Measurements from ENCODE around the gene PLOD1. TPM values are rescaled to one million over a fixed set of nuclear protein-coding genes. Genes with fewer than 3 reads are reported as not detected.
"Not testable (repeated sequence)": the region's sequence is repeated elsewhere in the genome, so short reads cannot be mapped to it uniquely, and the experiment has no call there.

PLOD1 gene
- total and polyA plus RNA-seq, 4 donors: 28.9 to 95.9 (median 70.1) TPM

- DNase-seq; H3K36me3 ChIP-seq (ENCODE audit: control insufficient read depth in 1 of 2, insufficient read depth in 2 of 2, low read length in 1 of 2); ATAC-seq (ENCODE audit: low FRiP score); H3K4me1 ChIP-seq (ENCODE audit: control insufficient read depth in 1 of 2, insufficient read depth in 2 of 2, low read length in 2 of 2); H3K4me3 ChIP-seq (ENCODE audit: low read length in 2 of 2); H3K27ac ChIP-seq (ENCODE audit: low read depth in 1 of 2, low read length in 2 of 2); H3K27me3 ChIP-seq (ENCODE audit: control insufficient read depth in 1 of 2, insufficient read depth in 2 of 2, low read length in 1 of 2); H3K9me3 ChIP-seq (ENCODE audit: control insufficient read depth, low read length): not testable (repeated sequence)
- intact Hi-C loops (cut with DNase I): loop anchor here (1.0 to 5.0 kb wide), 2 partner anchors 53 to 57 kb away; no protein-coding TSS in a partner anchor
- 60 to 89% methylated on average over 1 of the region's 1 CpG for WGBS, 2 donors
Observed at GRCh38 chr1:11894501-11894900, 40.0 kb upstream of the PLOD1 start.

- H3K4me3 ChIP-seq (ENCODE audit: low read length in 2 of 2): no peak overlapping the region
- H3K4me1 ChIP-seq (ENCODE audit: control insufficient read depth in 1 of 2, insufficient read depth in 2 of 2, low read length in 2 of 2): no peaks in the 10 kb centered on the region
- 16 to 17% methylated on average over 37 to 38 of the region's 38 CpGs for WGBS, 2 donors
- ATAC-seq (ENCODE audit: low FRiP score) (no peak), DNase-seq (no peak)
- intact Hi-C loops (cut with DNase I): no loop called here
- no peak overlapping the region for H3K27ac ChIP-seq (ENCODE audit: low read depth in 1 of 2, low read length in 2 of 2)
- no peaks in the 10 kb centered on the region for H3K27me3 ChIP-seq (ENCODE audit: control insufficient read depth in 1 of 2, insufficient read depth in 2 of 2, low read length in 1 of 2)
- H3K36me3 ChIP-seq (ENCODE audit: control insufficient read depth in 1 of 2, insufficient read depth in 2 of 2, low read length in 1 of 2): no peaks in the 10 kb centered on the region
- no peaks in the 10 kb centered on the region for H3K9me3 ChIP-seq (ENCODE audit: control insufficient read depth, low read length)
Observed at GRCh38 chr1:11898086-11898785, 36.3 kb upstream of the PLOD1 start.

- Histone ChIP-seq H3K9me3 (ENCODE audit: control insufficient read depth, low read length) (no peaks in the 10 kb centered on the region), H3K4me1 (ENCODE audit: control insufficient read depth in 1 of 2, insufficient read depth in 2 of 2, low read length in 2 of 2) (no peaks in the 10 kb centered on the region), H3K27me3 (ENCODE audit: control insufficient read depth in 1 of 2, insufficient read depth in 2 of 2, low read length in 1 of 2) (no peaks in the 10 kb centered on the region), H3K36me3 (ENCODE audit: control insufficient read depth in 1 of 2, insufficient read depth in 2 of 2, low read length in 1 of 2) (no peaks in the 10 kb centered on the region), H3K27ac (ENCODE audit: low read depth in 1 of 2, low read length in 2 of 2) (no peak overlapping the region), H3K4me3 (ENCODE audit: low read length in 2 of 2) (no peak overlapping the region)
- WGBS, 2 donors: 11 to 14% methylated on average over 22 to 26 of the region's 26 CpGs
- no peak for ATAC-seq (ENCODE audit: low FRiP score)
- DNase-seq: no peak
- intact Hi-C loops (cut with DNase I): no loop called here
Observed at GRCh38 chr1:11898831-11899467, 35.6 kb upstream of the PLOD1 start.

- H3K4me1 ChIP-seq (ENCODE audit: control insufficient read depth in 1 of 2, insufficient read depth in 2 of 2, low read length in 2 of 2); H3K36me3 ChIP-seq (ENCODE audit: control insufficient read depth in 1 of 2, insufficient read depth in 2 of 2, low read length in 1 of 2); H3K27me3 ChIP-seq (ENCODE audit: control insufficient read depth in 1 of 2, insufficient read depth in 2 of 2, low read length in 1 of 2); ATAC-seq (ENCODE audit: low FRiP score); DNase-seq; H3K4me3 ChIP-seq (ENCODE audit: low read length in 2 of 2); H3K9me3 ChIP-seq (ENCODE audit: control insufficient read depth, low read length); H3K27ac ChIP-seq (ENCODE audit: low read depth in 1 of 2, low read length in 2 of 2); intact Hi-C loops (cut with DNase I): not testable (repeated sequence)
- 66 to 74% methylated on average over 9 of the region's 9 CpGs for WGBS, 2 donors
Observed at GRCh38 chr1:11901446-11901845, 33.1 kb upstream of the PLOD1 start.

GRCh38 chr1:11903210-11903609 lies 31.3 kb upstream of the PLOD1 start:
- 92 to 97% methylated on average over 1 of the region's 1 CpG for WGBS, 2 donors
- Histone ChIP-seq H3K4me1 (ENCODE audit: control insufficient read depth in 1 of 2, insufficient read depth in 2 of 2, low read length in 2 of 2) (no peaks in the 10 kb centered on the region), H3K9me3 (ENCODE audit: control insufficient read depth, low read length) (no peaks in the 10 kb centered on the region), H3K27me3 (ENCODE audit: control insufficient read depth in 1 of 2, insufficient read depth in 2 of 2, low read length in 1 of 2) (no peaks in the 10 kb centered on the region), H3K4me3 (ENCODE audit: low read length in 2 of 2) (no peak overlapping the region), H3K36me3 (ENCODE audit: control insufficient read depth in 1 of 2, insufficient read depth in 2 of 2, low read length in 1 of 2) (no peaks in the 10 kb centered on the region), H3K27ac (ENCODE audit: low read depth in 1 of 2, low read length in 2 of 2) (no peak overlapping the region)
- DNase-seq: no peak
- intact Hi-C loops (cut with DNase I): no loop called here
- ATAC-seq (ENCODE audit: low FRiP score): no peak

- H3K4me3 ChIP-seq (ENCODE audit: low read length in 2 of 2); DNase-seq; H3K27me3 ChIP-seq (ENCODE audit: control insufficient read depth in 1 of 2, insufficient read depth in 2 of 2, low read length in 1 of 2); H3K9me3 ChIP-seq (ENCODE audit: control insufficient read depth, low read length); intact Hi-C loops (cut with DNase I); H3K27ac ChIP-seq (ENCODE audit: low read depth in 1 of 2, low read length in 2 of 2); ATAC-seq (ENCODE audit: low FRiP score); H3K4me1 ChIP-seq (ENCODE audit: control insufficient read depth in 1 of 2, insufficient read depth in 2 of 2, low read length in 2 of 2); H3K36me3 ChIP-seq (ENCODE audit: control insufficient read depth in 1 of 2, insufficient read depth in 2 of 2, low read length in 1 of 2): not testable (repeated sequence)
- WGBS, 2 donors: 90 to 92% methylated on average over 5 of the region's 5 CpGs
Observed at GRCh38 chr1:11904156-11904555, 30.4 kb upstream of the PLOD1 start.

- no peak overlapping the region for H3K4me3 ChIP-seq (ENCODE audit: low read length in 2 of 2)
- ATAC-seq (ENCODE audit: low FRiP score) (no peak), DNase-seq (no peak)
- no peak overlapping the region for H3K27ac ChIP-seq (ENCODE audit: low read depth in 1 of 2, low read length in 2 of 2)
- intact Hi-C loops (cut with DNase I): loop anchor here in 1 of 2 donors (5.0 kb wide), 1 partner anchor 68 kb away; no protein-coding TSS in a partner anchor
- H3K36me3 ChIP-seq (ENCODE audit: control insufficient read depth in 1 of 2, insufficient read depth in 2 of 2, low read length in 1 of 2): no peaks in the 10 kb centered on the region
- no peaks in the 10 kb centered on the region for H3K9me3 ChIP-seq (ENCODE audit: control insufficient read depth, low read length)
- H3K4me1 ChIP-seq (ENCODE audit: control insufficient read depth in 1 of 2, insufficient read depth in 2 of 2, low read length in 2 of 2): no peaks in the 10 kb centered on the region
- peaks cover 0 to 5% of the 10 kb centered on the region in 2 donors for H3K27me3 ChIP-seq (ENCODE audit: control insufficient read depth in 1 of 2, insufficient read depth in 2 of 2, low read length in 1 of 2)
- 90 to 96% methylated on average over 4 to 5 of the region's 5 CpGs for WGBS, 2 donors
Observed at GRCh38 chr1:11904978-11905377, 29.5 kb upstream of the PLOD1 start.

GRCh38 chr1:11906870-11907269 lies 27.6 kb upstream of the PLOD1 start:
- DNase-seq: no peak
- peaks cover 0 to 5% of the 10 kb centered on the region in 2 donors for H3K27me3 ChIP-seq (ENCODE audit: control insufficient read depth in 1 of 2, insufficient read depth in 2 of 2, low read length in 1 of 2)
- H3K36me3 ChIP-seq (ENCODE audit: control insufficient read depth in 1 of 2, insufficient read depth in 2 of 2, low read length in 1 of 2): no peaks in the 10 kb centered on the region
- H3K4me1 ChIP-seq (ENCODE audit: control insufficient read depth in 1 of 2, insufficient read depth in 2 of 2, low read length in 2 of 2): no peaks in the 10 kb centered on the region
- 82 to 87% methylated on average over 9 to 10 of the region's 10 CpGs for WGBS, 2 donors
- H3K27ac ChIP-seq (ENCODE audit: low read depth in 1 of 2, low read length in 2 of 2): no peak overlapping the region
- no peak for ATAC-seq (ENCODE audit: low FRiP score)
- H3K9me3 ChIP-seq (ENCODE audit: control insufficient read depth, low read length): no peaks in the 10 kb centered on the region
- intact Hi-C loops (cut with DNase I): loop anchor here in 1 of 2 donors (5.0 kb wide), 1 partner anchor 70 kb away; no protein-coding TSS in a partner anchor
- no peak overlapping the region for H3K4me3 ChIP-seq (ENCODE audit: low read length in 2 of 2)

Data from aorta (tissue), 5 donors.